K562 (cell line): ENCODE results near the gene TRAK1. TPM values are rescaled to one million over a fixed set of nuclear protein-coding genes. Genes with fewer than 3 reads are reported as not detected.

Experiments used
- AFF1 ChIP-seq, 2 experiments: fragments of 450-650 bp; IDR thresholded peaks; 2 replicates each; pipeline ENCODE4 v1.6.1; 2018; ENCODE audit warnings: mild to moderate bottlenecking in 2 of 2, low read depth in 1 of 2; ENCODE audit not compliant: partially characterized antibody in 2 of 2
- AFF4 ChIP-seq: sonication (generic); formaldehyde crosslinking; IDR thresholded peaks from 2 replicates; pipeline ENCODE4 v1.8.0; 2023; ENCODE audit warnings: mild to moderate bottlenecking, missing genetic modification reagents
- ATF4 ChIP-seq: fragments of 450-650 bp; formaldehyde crosslinking; IDR thresholded peaks from 2 replicates; pipeline ENCODE4 v1.4.0; 2022; ENCODE audit warnings: mild to moderate bottlenecking, moderate library complexity
- ELF1 ChIP-seq: fragments of 200-800 bp; sonication (Bioruptor generic); IDR thresholded peaks from 2 replicates; pipeline ENCODE4 v1.6.1; 2016; ENCODE audit warnings: missing genetic modification characterization, missing compliant biosample characterization
- FOXM1 ChIP-seq, 2 experiments: fragments of 450-650 bp in 1 of 2; sonication (generic) in 1 of 2; formaldehyde crosslinking in 1 of 2; IDR thresholded peaks; 2 replicates each; pipeline versions ENCODE4 v1.6.1 to v1.9.0; 2017 to 2022; ENCODE audit warnings: low read depth in 2 of 2, mild to moderate bottlenecking in 2 of 2, missing genetic modification reagents in 1 of 2, moderate library complexity in 1 of 2
- HNRNPLL ChIP-seq: fragments of 200-400 bp; formaldehyde crosslinking; IDR thresholded peaks from 2 replicates; pipeline ENCODE4 v1.6.1; 2017; ENCODE audit warnings: low read length, low read depth, mild to moderate bottlenecking; ENCODE audit not compliant: poor library complexity, severe bottlenecking
- KAT2B ChIP-seq: IDR thresholded peaks from one replicate; pipeline ENCODE4 v1.6.1; 2012; ENCODE audit warnings: low read depth, mild to moderate bottlenecking, control low read depth, inconsistent platforms, low read length, moderate library complexity
- MCM2 ChIP-seq: fragments of 450-650 bp; IDR thresholded peaks from 2 replicates; pipeline ENCODE4 v1.6.1; 2017; ENCODE audit warnings: low read depth, mild to moderate bottlenecking
- POLR2A ChIP-seq: fragments of 450-650 bp; conservative IDR thresholded peaks from 2 replicates; pipeline ENCODE4 v1.6.1; 2016
- RCOR1 ChIP-seq, 2 experiments: IDR thresholded peaks; 2 replicates each; pipeline ENCODE4 v1.6.1; 2012; ENCODE audit warnings: low read depth in 2 of 2, low read length in 2 of 2, borderline replicate concordance in 1 of 2, improper control_type of control experiment in 1 of 2
- SFPQ ChIP-seq: fragments of 200-400 bp; formaldehyde crosslinking; IDR thresholded peaks from 2 replicates; pipeline ENCODE4 v1.6.1; 2017; ENCODE audit warnings: mild to moderate bottlenecking, low read depth, low read length, moderate library complexity
- STAT5B ChIP-seq: fragments of 250-450 bp; sonication (Bioruptor Pico); IDR thresholded peaks from 2 replicates; pipeline ENCODE4 v1.8.0; 2021; ENCODE audit warnings: mild to moderate bottlenecking, inconsistent platforms
- USF1 ChIP-seq: sonication (generic); formaldehyde crosslinking; IDR thresholded peaks from 2 replicates; pipeline ENCODE4 v1.9.0; 2022; ENCODE audit warnings: mild to moderate bottlenecking, missing genetic modification reagents
- ZBTB1 ChIP-seq: sonication (generic); formaldehyde crosslinking; IDR thresholded peaks from 2 replicates; pipeline ENCODE4 v1.8.1; 2023; ENCODE audit warnings: missing genetic modification reagents, low read depth, mild to moderate bottlenecking, borderline replicate concordance
- ZC3H11A ChIP-seq: IDR thresholded peaks from 2 replicates; pipeline ENCODE4 v1.6.1; 2012; ENCODE audit warnings: low read depth, low read length, improper control_type of control experiment
- polyA plus RNA-seq, 8 experiments: library from polyadenylated mRNA; depleted of rRNA in 4 of 8; stranded (reverse) in 5 of 8; unstranded in 3 of 8; fragments of >200 nt; fragmentation: Nextera tagmentation in 2 of 8; fragmentation: Illumina TruSeq in 1 of 8; extraction: Ambion mirVana in 2 of 8; extraction: Trizol in 1 of 8; gene quantifications; 2 replicates each; pipeline versions ENCODE4 v1.2.1 to v1.2.3, GENCODE V29; 2011 to 2014; ENCODE audit warnings: inconsistent platforms in 1 of 8, missing spikeins in 1 of 8
- total RNA-seq, 7 experiments: library from RNA; depleted of rRNA in 6 of 7; stranded (reverse); fragments of >200 nt in 6 of 7; fragmentation: Illumina TruSeq in 2 of 7; extraction: Trizol in 2 of 7; gene quantifications; 2 replicates each; pipeline versions ENCODE4 v1.2.1 to v1.2.3, GENCODE V29; 2011 to 2021; ENCODE audit warnings: low replicate concordance in 1 of 7

TRAK1 gene
- total and polyA plus RNA-seq, 9 of the 15 experiments (the other 6 are each of a cell fraction or from before 2014, with no cell fraction given), result 5.3 to 28.5 (median 17.5) TPM

- TF ChIP-seq USF1 (CRISPR knock-in tag) (no peak), FOXM1 (IDR thresholded peaks at IDR 0.05; ENCODE audit: low read depth) (no peak), FOXM1 (CRISPR knock-in tag; IDR thresholded peaks at IDR 0.05; ENCODE audit: low read depth) (no peak), RCOR1 (IDR thresholded peaks at IDR 0.05; ENCODE audit: borderline replicate concordance in 1 of 2, low read depth in 2 of 2, low read length in 2 of 2) (0 out of 4 replicates have a peak, but pooled peaks of 1 of the 2 experiments have one; percentile 12), AFF1 (IDR thresholded peaks at IDR 0.05; ENCODE audit: low read depth in 1 of 2, partially characterized antibody in 2 of 2) (no peak), POLR2A (0 out of 2 replicates have a peak, but pooled peaks have one; percentile 27), STAT5B (CRISPR knock-in tag) (no peak), ATF4 (no peak), HNRNPLL (no peak), MCM2 (no peak), SFPQ (no peak), ZC3H11A (no peak), ELF1 (tag) (no peak), KAT2B (no peak), ZBTB1 (CRISPR knock-in tag) (no peak), AFF4 (no peak)
These were observed 88.1 kb downstream of the TRAK1 start (continued) for GRCh38 chr3:42179110-42179725.
